KOPT-K1 (cell line): Measurements from ENCODE around the gene ITGA6.
"Not testable (repeated sequence)": the region's sequence is repeated elsewhere in the genome, so short reads cannot be mapped to it uniquely, and the experiment has no call there.

Source experiments
- H3K27ac ChIP-seq: fragments of 200-600 bp; sonication (generic); 2 replicates; pipeline ENCODE4 v1.5.1; 2016; ENCODE audit warnings: antibody characterized with exemption, mild to moderate bottlenecking, low read depth, low read length; ENCODE audit not compliant: poor library complexity, severe bottlenecking
- H3K36me3 ChIP-seq: fragments of 200-600 bp; sonication (generic); 2 replicates; pipeline ENCODE4 v1.5.1; 2017; ENCODE audit warnings: antibody characterized with exemption, mild to moderate bottlenecking, low read length, moderate library complexity; ENCODE audit not compliant: insufficient read depth
- H3K9me3 ChIP-seq: fragments of 200-600 bp; sonication (generic); 2 replicates; pipeline ENCODE4 v1.5.1; 2017; ENCODE audit warnings: antibody characterized with exemption, low read length, mild to moderate bottlenecking; ENCODE audit not compliant: insufficient read depth, poor library complexity, severe bottlenecking

The ITGA6 gene

GRCh38 chr2:172535119-172535518, 107.7 kb downstream of the ITGA6 start:
- Histone ChIP-seq H3K27ac (no peak overlapping the region), H3K9me3 (peaks cover 81% of the 10 kb centered on the region), H3K36me3 (peaks cover 22% of the 10 kb centered on the region; the same call in 1 of the 2 replicates)

GRCh38 chr2:172537851-172538250, 110.5 kb downstream of the ITGA6 start:
- Histone ChIP-seq H3K36me3 (peaks cover 14% of the 10 kb centered on the region; the same call in 1 of the 2 replicates), H3K9me3 (peaks cover 69% of the 10 kb centered on the region)
- H3K27ac ChIP-seq = not testable (repeated sequence)

- no peak overlapping the region for H3K27ac ChIP-seq
- peaks cover 68% of the 10 kb centered on the region for H3K9me3 ChIP-seq
Measured at GRCh38 chr2:172539767-172540166, 112.4 kb downstream of the ITGA6 start.

GRCh38 chr2:172540421-172540820, 113.0 kb downstream of the ITGA6 start:
- H3K36me3 ChIP-seq = no peaks in the 10 kb centered on the region; the same call in 1 of the 2 replicates
- H3K27ac ChIP-seq = no peak overlapping the region
- peaks cover 68% of the 10 kb centered on the region for H3K9me3 ChIP-seq

More at GRCh38 chr2:172539767-172540166, 112.4 kb downstream of the ITGA6 start:
- H3K36me3 ChIP-seq = no peaks in the 10 kb centered on the region; the same call in 1 of the 2 replicates

- H3K9me3 ChIP-seq = peaks cover 75% of the 10 kb centered on the region
Measured at GRCh38 chr2:172545408-172546075, 118.2 kb downstream of the ITGA6 start.

GRCh38 chr2:172549131-172549530, 121.7 kb downstream of the ITGA6 start:
- Histone ChIP-seq H3K27ac (no peak overlapping the region), H3K36me3 (peaks cover 27% of the 10 kb centered on the region), H3K9me3 (peaks cover 61% of the 10 kb centered on the region)

More at GRCh38 chr2:172545408-172546075, 118.2 kb downstream of the ITGA6 start:
- Histone ChIP-seq H3K27ac (no peak overlapping the region), H3K36me3 (peaks cover 6% of the 10 kb centered on the region; the same call in 1 of the 2 replicates)

GRCh38 chr2:172549802-172550201, 122.4 kb downstream of the ITGA6 start:
- peaks cover 27% of the 10 kb centered on the region for H3K36me3 ChIP-seq
- not testable (repeated sequence) for H3K27ac ChIP-seq
- H3K9me3 ChIP-seq = peaks cover 55% of the 10 kb centered on the region

GRCh38 chr2:172550419-172550818, 123.0 kb downstream of the ITGA6 start:
- Histone ChIP-seq H3K36me3 (peaks cover 27% of the 10 kb centered on the region), H3K9me3 (peaks cover 48% of the 10 kb centered on the region), H3K27ac (no peak overlapping the region)

GRCh38 chr2:172551271-172551670, 123.9 kb downstream of the ITGA6 start:
- H3K9me3 ChIP-seq = peaks cover 40% of the 10 kb centered on the region
- H3K27ac ChIP-seq = no peak overlapping the region
- peaks cover 27% of the 10 kb centered on the region for H3K36me3 ChIP-seq

GRCh38 chr2:172552547-172553291, 125.3 kb downstream of the ITGA6 start:
- Histone ChIP-seq H3K27ac (no peak overlapping the region), H3K9me3 (peaks cover 25% of the 10 kb centered on the region), H3K36me3 (peaks cover 26% of the 10 kb centered on the region)

GRCh38 chr2:172554352-172555271, 127.2 kb downstream of the ITGA6 start:
- Histone ChIP-seq H3K9me3 (peaks cover 7% of the 10 kb centered on the region), H3K36me3 (peaks cover 37% of the 10 kb centered on the region), H3K27ac (peak overlapping the region; percentile 78)

GRCh38 chr2:172555272-172555521, 127.8 kb downstream of the ITGA6 start:
- H3K27ac ChIP-seq = peak overlapping the region; percentile 78
- peaks cover 5% of the 10 kb centered on the region for H3K9me3 ChIP-seq
- H3K36me3 ChIP-seq = peaks cover 43% of the 10 kb centered on the region
